ENCODE data around the gene SERPINB13.

GRCh38 chr18:63559567-63560491, 27.3 kb upstream of the SERPINB13 start:
- no peak for TF ChIP-seq CTCF (IDR thresholded peaks at IDR 0.05)
- TF ChIP-seq POLR2A (IDR thresholded peaks at IDR 0.05): no peak
- no peak for TF ChIP-seq POLR2AphosphoS5 (IDR thresholded peaks at IDR 0.05)
- TF ChIP-seq EP300 (IDR thresholded peaks at IDR 0.05): no peak

Data from sigmoid colon (tissue), 4 donors.